Measurements from ENCODE around the gene SLC9B2. TPM values are rescaled to one million over a fixed set of nuclear protein-coding genes. Genes with fewer than 3 reads are reported as not detected.

SLC9B2 gene, protein sequence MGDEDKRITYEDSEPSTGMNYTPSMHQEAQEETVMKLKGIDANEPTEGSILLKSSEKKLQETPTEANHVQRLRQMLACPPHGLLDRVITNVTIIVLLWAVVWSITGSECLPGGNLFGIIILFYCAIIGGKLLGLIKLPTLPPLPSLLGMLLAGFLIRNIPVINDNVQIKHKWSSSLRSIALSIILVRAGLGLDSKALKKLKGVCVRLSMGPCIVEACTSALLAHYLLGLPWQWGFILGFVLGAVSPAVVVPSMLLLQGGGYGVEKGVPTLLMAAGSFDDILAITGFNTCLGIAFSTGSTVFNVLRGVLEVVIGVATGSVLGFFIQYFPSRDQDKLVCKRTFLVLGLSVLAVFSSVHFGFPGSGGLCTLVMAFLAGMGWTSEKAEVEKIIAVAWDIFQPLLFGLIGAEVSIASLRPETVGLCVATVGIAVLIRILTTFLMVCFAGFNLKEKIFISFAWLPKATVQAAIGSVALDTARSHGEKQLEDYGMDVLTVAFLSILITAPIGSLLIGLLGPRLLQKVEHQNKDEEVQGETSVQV
- 23.5 and 23.6 TPM in 2 replicates for total RNA-seq

DNA sequence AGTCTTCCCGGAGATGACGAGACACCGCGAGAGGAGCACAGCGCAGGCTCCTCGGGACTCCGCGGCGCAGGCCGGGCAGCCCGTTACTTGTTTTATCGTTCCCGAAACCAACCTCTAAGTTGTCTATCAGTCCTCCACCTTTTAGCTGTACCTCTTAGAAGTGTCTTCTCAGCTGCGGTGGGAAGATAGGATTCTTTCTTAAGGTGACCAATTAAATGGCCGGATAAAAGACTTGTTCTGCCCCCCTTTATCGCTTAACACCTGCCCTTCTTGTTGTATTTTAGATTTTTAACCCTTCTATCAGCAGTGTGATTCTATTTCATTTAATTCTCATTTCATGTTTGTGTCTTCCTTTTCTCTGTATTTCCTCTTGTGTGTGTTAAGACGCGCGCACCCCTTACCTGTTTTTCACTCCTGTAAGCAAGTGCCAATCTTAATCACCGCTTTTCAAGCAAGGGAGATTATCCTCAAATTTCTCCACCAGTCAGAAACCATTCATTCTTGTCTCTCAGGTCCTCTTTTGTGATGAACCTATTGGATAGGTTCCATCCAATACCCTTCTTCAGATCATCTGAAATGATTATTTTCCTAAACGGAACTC, at the start of gene SLC9B2:
Gene SLC9B2, minus strand, starts transcription at position 15 of the 601 bp plus-strand sequence. CDS start 9,211 bp downstream, outside the sequence.
- peaks cover 37% of the 10 kb centered on the region for H3K79me2 ChIP-seq (ENCODE audit: insufficient read depth, low read length)
- H2AFZ ChIP-seq (ENCODE audit: low read length): peak within 1 kb of the TSS; percentile 87

DNA sequence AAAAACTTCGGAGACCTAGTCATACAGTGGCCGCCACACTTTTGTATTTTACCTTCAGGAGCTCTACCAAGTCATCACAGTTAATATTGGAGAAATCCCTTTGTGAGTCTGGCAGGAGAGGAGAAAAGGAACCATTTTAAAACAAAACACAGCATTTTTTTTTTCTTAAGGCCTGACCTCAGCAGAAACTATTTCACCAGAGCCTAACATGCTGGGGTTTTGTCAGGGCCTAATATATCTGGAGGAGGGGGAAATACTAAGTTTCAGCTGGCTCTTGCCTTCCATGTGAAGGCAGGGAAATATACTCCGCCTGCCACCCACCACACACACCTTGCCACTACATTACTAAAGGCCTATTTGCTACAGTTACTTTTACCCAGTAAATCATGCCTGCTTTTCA, 49.6 kb upstream of the SLC9B2 start:
- Histone ChIP-seq H3K27me3 (ENCODE audit: insufficient read depth, low read length) (no peaks in the 10 kb centered on the region), H3K4me2 (ENCODE audit: insufficient read depth, low read length) (no peak overlapping the region), H3K4me1 (ENCODE audit: insufficient read depth, low read length) (no peaks in the 10 kb centered on the region), H3K36me3 (ENCODE audit: insufficient read depth, low read length) (peaks cover 6% of the 10 kb centered on the region), H2AFZ (ENCODE audit: low read length) (peak overlapping the region; percentile 66), H3K27ac (ENCODE audit: low read depth, low read length) (no peak overlapping the region), H4K20me1 (ENCODE audit: insufficient read depth, low read length) (no peaks in the 10 kb centered on the region), H3K79me2 (ENCODE audit: insufficient read depth, low read length) (no peaks in the 10 kb centered on the region), H3K4me3 (ENCODE audit: insufficient read depth, low read length) (no peak overlapping the region), H3K9me3 (ENCODE audit: low read depth, low read length) (no peaks in the 10 kb centered on the region)
- DNase-seq (ENCODE audit: insufficient read length, low spot score, missing footprints): no peak
- TF ChIP-seq, protein P1, sequence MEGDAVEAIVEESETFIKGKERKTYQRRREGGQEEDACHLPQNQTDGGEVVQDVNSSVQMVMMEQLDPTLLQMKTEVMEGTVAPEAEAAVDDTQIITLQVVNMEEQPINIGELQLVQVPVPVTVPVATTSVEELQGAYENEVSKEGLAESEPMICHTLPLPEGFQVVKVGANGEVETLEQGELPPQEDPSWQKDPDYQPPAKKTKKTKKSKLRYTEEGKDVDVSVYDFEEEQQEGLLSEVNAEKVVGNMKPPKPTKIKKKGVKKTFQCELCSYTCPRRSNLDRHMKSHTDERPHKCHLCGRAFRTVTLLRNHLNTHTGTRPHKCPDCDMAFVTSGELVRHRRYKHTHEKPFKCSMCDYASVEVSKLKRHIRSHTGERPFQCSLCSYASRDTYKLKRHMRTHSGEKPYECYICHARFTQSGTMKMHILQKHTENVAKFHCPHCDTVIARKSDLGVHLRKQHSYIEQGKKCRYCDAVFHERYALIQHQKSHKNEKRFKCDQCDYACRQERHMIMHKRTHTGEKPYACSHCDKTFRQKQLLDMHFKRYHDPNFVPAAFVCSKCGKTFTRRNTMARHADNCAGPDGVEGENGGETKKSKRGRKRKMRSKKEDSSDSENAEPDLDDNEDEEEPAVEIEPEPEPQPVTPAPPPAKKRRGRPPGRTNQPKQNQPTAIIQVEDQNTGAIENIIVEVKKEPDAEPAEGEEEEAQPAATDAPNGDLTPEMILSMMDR (IDR thresholded peaks at IDR 0.05; ENCODE audit: extremely low read depth, low read depth, low read length): no peak

More for the DNA sequence above, at the start of gene SLC9B2:
- TF ChIP-seq, protein P1 (IDR thresholded peaks at IDR 0.05; ENCODE audit: extremely low read depth, low read depth, low read length): no peak
- Histone ChIP-seq H3K4me3 (ENCODE audit: insufficient read depth, low read length) (peak within 1 kb of the TSS; percentile 84), H3K27me3 (ENCODE audit: insufficient read depth, low read length) (no peaks in the 10 kb centered on the region), H3K4me1 (ENCODE audit: insufficient read depth, low read length) (peaks cover 10% of the 10 kb centered on the region), H3K9me3 (ENCODE audit: low read depth, low read length) (no peaks in the 10 kb centered on the region), H4K20me1 (ENCODE audit: insufficient read depth, low read length) (no peaks in the 10 kb centered on the region), H3K4me2 (ENCODE audit: insufficient read depth, low read length) (peak within 1 kb of the TSS; percentile 86), H3K27ac (ENCODE audit: low read depth, low read length) (peak within 1 kb of the TSS; percentile 66), H3K36me3 (ENCODE audit: insufficient read depth, low read length) (peaks cover 7% of the 10 kb centered on the region)
- DNase-seq (ENCODE audit: insufficient read length, low spot score, missing footprints): peak; percentile 37

DNA sequence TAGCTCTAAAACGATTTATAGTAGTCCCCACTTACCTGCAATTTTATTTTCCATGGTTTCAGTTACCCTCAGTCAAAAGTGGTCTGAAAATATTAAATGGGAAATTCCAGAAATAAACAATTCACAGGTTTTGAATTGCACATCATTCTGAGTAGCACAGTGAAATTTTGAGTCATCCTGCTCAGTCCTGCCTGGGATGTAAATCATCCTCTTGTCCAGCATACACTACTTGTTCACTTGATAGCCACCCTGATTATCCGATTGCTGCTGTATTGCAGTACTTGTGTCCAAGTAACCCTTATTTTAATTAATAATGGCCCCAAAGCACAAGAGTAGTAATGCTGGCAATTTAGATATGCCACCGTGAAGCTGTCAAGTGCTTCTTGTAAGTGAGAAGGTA, 46.6 kb upstream of the SLC9B2 start:
- H3K9me3 ChIP-seq (ENCODE audit: low read depth, low read length): no peaks in the 10 kb centered on the region
- H3K79me2 ChIP-seq (ENCODE audit: insufficient read depth, low read length): no peaks in the 10 kb centered on the region
- H3K27ac ChIP-seq (ENCODE audit: low read depth, low read length): no peak overlapping the region
- DNase-seq (ENCODE audit: insufficient read length, low spot score, missing footprints): no peak
- peak overlapping the region; percentile 12 for H2AFZ ChIP-seq (ENCODE audit: low read length)
- TF ChIP-seq, protein P1 (IDR thresholded peaks at IDR 0.05; ENCODE audit: extremely low read depth, low read depth, low read length): no peak
- H4K20me1 ChIP-seq (ENCODE audit: insufficient read depth, low read length): no peaks in the 10 kb centered on the region
- H3K4me1 ChIP-seq (ENCODE audit: insufficient read depth, low read length): no peaks in the 10 kb centered on the region
- no peak overlapping the region for H3K4me3 ChIP-seq (ENCODE audit: insufficient read depth, low read length)
- H3K27me3 ChIP-seq (ENCODE audit: insufficient read depth, low read length): no peaks in the 10 kb centered on the region
- no peaks in the 10 kb centered on the region for H3K36me3 ChIP-seq (ENCODE audit: insufficient read depth, low read length)
- H3K4me2 ChIP-seq (ENCODE audit: insufficient read depth, low read length): no peak overlapping the region

DNA sequence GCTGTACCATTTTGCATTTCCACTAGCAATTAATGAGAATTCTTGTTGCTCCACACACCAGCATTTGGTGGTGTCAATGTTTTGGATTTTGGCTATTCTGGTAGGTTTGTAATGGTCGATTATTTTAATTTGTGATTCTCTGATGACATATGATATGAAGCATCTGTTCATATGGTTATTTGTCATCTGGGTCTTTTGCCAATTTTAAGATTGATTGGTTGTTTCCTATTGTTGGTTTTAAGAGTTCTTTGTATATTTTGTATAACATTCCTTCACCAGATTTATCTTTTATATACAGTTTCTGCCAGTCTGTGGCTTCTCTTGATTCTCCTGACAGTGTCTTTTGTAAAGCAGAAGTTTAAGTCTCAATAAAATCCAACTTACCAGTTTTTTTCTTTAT, 41.6 kb upstream of the SLC9B2 start:
- Histone ChIP-seq H4K20me1 (ENCODE audit: insufficient read depth, low read length) (no peaks in the 10 kb centered on the region), H3K9me3 (ENCODE audit: low read depth, low read length) (no peaks in the 10 kb centered on the region), H2AFZ (ENCODE audit: low read length) (peak overlapping the region; percentile 66), H3K27me3 (ENCODE audit: insufficient read depth, low read length) (no peaks in the 10 kb centered on the region), H3K36me3 (ENCODE audit: insufficient read depth, low read length) (peaks cover 7% of the 10 kb centered on the region), H3K4me1 (ENCODE audit: insufficient read depth, low read length) (no peaks in the 10 kb centered on the region), H3K4me3 (ENCODE audit: insufficient read depth, low read length) (no peak overlapping the region), H3K27ac (ENCODE audit: low read depth, low read length) (no peak overlapping the region), H3K79me2 (ENCODE audit: insufficient read depth, low read length) (no peaks in the 10 kb centered on the region), H3K4me2 (ENCODE audit: insufficient read depth, low read length) (no peak overlapping the region)
- TF ChIP-seq, protein P1 (IDR thresholded peaks at IDR 0.05; ENCODE audit: extremely low read depth, low read depth, low read length): no peak
- no peak for DNase-seq (ENCODE audit: insufficient read length, low spot score, missing footprints)

Data from osteoblast (primary cell).